GM11168 (cell line): ENCODE measurements around the gene RBM6.
"Not testable (repeated sequence)": the region's sequence is repeated elsewhere in the genome, so short reads cannot be mapped to it uniquely, and the experiment has no call there.

Experiments used
- in situ Hi-C: fragments of 300-500 bp; cut with MboI; formaldehyde crosslinking; loops from one replicate; pipeline ENCODE4 v1.12.0; 2022; ENCODE audit warnings: low sequenced_read_pairs; ENCODE audit not compliant: unreplicated experiment

Gene RBM6

DNA sequence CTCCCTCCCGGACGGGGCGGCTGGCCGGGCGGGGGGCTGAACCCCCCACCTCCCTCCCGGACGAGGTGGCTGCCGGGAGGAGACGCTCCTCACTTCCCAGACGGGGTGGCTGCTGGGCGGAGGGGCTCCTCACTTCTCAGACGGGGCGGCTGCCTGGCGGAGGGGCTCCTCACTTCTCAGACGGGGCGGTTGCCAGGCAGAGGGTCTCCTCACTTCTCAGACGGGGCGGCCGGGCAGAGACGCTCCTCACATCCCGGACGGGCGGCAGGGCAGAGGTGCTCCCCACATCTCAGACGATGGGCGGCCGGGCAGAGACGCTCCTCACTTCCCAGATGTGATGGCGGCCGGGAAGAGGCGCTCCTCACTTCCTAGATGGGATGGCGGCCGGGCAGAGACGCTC, 145.0 kb downstream of the RBM6 start:
- in situ Hi-C loops = not testable (repeated sequence)

GRCh38 chr3:50088725-50089608, 149.0 kb downstream of the RBM6 start, which contains the start of gene RBM5:
Gene RBM5 (plus strand): TSS chr3:50088919. CDS start chr3:50090435, 1,516 bp downstream.
- in situ Hi-C loops = no loop called here

GRCh38 chr3:50089609-50089945, 149.6 kb downstream of the RBM6 start:
- in situ Hi-C loops = no loop called here

GRCh38 chr3:50090984-50091383, 151.0 kb downstream of the RBM6 start:
- in situ Hi-C loops = no loop called here

DNA sequence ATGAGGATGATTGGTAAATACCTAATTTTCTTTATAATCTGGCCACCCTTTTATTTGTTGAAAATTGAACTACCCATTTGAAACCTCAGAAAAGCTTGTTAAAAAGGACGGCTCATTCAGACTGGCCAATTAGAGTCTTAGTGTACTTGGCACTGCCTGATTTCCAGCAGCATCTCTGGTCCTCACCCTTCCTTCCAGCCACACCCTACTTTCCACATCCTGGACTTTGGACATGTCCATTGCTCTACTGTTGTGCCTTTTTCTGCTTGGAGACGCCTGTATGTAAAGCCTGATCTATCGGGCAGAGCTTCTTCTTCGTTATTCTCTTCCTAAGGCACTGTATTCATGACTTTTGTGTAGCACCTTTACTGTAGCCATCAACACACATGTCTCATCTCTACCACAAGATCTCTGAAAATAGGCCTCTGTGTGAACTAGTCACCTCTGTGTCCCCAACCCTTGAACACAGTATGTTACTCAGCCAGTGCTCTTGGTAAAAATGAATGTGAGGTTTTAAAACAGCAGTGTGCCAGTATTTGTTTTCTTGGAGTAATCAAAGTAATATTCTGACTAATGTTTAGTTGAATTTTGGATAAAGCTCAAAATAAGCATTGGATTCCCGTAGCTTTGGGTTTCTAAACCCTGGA, 155.5 kb downstream of the RBM6 start:
- in situ Hi-C loops = no loop called here

DNA sequence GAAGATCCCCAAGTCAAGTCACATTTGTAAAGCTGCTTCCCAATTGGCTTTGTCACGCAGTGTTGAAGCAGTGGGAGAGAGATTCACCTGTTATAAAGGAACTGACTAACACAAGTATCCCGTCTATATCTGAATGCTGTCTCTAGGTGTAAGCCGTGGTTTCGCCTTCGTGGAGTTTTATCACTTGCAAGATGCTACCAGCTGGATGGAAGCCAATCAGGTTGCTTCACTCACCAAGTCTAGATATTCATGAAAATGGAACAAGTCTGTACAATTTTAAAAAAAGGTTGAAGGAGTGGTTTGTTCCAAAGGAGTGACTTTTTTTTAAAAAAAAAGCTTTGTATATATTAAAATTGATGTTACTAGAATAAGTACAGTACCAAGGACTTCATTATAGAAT, 160.4 kb downstream of the RBM6 start:
- in situ Hi-C loops = no loop called here

GRCh38 chr3:50100956-50101845, 161.3 kb downstream of the RBM6 start:
- in situ Hi-C loops = no loop called here

DNA sequence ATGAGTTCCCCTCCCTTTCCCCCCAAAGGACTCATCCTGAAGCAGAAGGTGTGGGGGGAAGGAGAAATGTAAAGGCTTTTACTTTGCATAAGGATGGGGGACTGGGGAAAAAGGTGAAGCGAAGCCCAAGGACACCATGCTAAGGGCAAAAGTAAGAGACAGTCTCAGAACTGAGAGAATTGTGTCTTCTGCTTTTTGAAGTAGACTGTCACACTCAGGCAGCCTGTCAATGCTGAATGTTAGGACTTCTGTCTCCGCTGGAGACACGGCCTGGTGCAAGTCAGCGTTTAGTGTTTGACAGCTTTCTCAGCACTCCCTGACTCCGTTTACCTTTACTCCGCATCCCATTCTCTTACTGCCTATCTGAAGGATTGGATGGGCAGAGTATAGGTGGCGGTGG, 162.6 kb downstream of the RBM6 start:
- in situ Hi-C loops = no loop called here

DNA sequence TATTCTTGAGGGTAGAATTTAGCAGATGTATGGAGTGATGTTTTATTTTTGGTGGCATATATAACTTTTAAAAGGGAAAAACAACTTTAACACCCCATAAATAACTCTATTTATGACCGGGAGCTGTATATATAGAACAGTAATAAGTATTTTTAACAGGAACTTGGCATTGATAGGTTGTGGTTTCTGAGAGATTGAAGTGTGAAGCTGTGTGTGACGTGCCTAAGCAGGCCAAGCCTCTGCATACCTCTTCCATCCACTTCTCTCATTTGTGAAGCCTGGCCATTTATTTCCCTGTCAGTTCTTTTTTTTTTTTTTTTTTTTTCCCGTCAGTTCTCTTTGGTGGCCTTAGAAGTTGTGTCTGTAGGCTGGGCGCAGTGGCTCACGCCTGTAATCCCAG, 171.8 kb downstream of the RBM6 start:
- in situ Hi-C loops = no loop called here

DNA sequence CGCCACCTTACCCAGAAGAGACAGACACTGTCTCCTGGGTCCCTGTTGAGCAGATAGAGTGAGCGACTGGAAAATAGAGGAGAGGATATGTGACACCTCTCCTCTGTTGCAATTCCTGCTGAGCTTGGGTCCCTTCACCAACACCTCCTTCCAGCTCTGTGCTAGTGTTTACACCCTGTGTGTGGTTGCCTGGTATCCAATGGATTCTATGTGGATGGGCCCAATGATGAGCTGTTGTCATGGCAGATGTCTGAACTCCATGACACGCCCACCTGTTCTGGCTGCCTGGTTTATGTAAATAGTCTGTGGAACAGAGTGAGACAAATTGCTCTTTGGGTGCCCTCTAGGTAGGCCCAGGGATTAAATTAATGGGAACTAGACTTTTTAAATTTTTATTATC, 172.5 kb downstream of the RBM6 start:
- in situ Hi-C loops = no loop called here

DNA sequence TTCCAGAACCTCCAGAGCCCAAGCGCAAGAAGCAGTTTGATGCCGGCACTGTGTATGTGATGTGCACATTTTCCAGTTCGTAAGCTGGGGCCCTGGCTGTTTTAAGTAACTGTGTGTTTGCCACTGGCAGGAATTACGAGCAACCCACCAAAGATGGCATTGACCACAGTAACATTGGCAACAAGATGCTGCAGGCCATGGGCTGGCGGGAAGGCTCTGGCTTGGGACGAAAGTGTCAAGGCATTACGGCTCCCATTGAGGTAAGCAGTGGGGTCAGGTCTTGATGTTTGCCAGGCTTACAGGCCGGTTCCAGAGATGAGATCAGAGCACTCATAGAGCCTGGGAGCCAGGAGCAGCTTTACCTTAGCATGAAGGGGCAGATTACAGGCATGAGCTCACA, 177.2 kb downstream of the RBM6 start:
- in situ Hi-C loops = no loop called here

DNA sequence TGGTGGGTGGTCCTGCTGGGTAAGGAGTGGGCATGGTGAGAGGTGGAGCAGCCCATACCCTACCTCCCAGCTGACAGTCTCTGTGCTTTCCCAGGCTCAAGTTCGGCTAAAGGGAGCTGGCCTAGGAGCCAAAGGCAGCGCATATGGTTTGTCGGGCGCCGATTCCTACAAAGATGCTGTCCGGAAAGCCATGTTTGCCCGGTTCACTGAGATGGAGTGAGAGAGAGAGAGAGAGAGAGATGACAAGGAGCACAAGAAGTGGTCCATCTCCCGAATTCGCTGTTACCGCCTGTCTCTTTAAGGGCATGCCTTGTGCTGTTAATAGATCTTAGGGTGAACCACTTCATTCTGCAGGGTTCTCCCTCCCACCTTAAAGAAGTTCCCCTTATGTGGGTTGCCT, 178.3 kb downstream of the RBM6 start:
- in situ Hi-C loops = no loop called here

DNA sequence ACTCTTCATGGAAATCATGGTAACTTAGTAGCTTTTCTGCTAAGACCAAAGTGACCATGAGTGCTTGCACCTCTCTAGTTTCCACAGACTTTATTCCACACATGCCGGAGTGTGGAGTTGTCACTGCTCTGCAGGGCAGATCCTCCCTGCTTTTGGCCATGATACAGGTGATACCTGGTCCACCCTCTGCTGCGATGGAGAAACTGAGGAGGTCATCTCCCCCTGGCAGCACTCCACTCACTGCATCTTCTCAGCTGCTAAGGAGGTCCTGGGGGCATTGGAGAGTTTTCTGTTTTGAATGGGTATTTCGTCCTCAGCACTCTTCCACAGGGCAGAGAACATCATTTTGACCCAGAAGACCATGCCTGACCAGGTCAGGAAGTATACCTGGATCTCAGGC, 179.8 kb downstream of the RBM6 start:
- in situ Hi-C loops = no loop called here

GRCh38 chr3:50120364-50121071, 180.6 kb downstream of the RBM6 start:
- in situ Hi-C loops = no loop called here

DNA sequence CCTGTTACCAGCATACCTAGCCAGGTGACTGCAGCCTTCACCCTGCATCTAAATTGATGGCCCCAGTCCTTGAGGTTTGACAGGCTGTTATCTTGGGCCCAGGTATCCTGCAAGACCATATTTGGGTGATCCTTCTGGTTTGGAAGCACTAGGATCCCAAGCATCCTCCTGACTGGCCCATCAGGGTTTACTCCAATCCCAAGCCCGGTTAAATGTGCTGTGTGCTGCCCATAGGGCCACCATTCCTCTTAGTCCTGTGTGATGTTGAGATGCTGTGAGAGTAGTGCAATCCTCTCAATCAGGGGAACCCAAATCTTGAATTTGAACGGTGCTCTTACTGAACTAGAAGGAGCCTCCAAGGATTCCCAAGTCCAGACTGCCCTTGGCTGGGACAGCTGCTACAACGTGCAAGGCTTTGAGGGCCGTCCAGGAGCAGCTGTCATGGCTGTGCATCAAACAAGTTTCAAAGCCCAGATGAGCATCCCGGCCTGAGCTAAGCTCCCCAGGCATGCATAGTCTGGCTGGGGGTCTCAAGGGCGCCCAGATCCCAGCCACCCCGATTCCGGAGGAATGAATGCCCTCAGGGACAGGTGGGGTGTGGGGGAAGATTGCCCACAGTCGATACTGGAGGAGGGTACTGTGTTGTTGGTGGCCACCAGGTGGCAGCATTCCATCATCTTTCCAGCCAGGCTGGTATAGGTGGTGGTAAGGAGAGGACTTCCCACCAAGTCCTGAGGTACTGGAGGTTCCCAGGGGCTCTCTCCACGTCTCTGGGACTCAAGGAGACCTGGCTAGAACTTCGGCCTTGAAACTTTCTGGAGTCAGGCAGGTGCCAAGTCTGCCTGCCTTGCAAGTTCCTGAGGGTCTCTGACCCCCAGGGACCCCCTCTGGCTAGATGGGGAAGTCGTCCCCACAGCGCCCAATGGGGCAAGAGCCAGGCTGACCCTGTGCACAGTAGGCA, 181.4 kb downstream of the RBM6 start:
- in situ Hi-C loops = no loop called here

- in situ Hi-C loops = no loop called here
These were observed 182.1 kb downstream of the RBM6 start for GRCh38 chr3:50122071-50122470.

DNA sequence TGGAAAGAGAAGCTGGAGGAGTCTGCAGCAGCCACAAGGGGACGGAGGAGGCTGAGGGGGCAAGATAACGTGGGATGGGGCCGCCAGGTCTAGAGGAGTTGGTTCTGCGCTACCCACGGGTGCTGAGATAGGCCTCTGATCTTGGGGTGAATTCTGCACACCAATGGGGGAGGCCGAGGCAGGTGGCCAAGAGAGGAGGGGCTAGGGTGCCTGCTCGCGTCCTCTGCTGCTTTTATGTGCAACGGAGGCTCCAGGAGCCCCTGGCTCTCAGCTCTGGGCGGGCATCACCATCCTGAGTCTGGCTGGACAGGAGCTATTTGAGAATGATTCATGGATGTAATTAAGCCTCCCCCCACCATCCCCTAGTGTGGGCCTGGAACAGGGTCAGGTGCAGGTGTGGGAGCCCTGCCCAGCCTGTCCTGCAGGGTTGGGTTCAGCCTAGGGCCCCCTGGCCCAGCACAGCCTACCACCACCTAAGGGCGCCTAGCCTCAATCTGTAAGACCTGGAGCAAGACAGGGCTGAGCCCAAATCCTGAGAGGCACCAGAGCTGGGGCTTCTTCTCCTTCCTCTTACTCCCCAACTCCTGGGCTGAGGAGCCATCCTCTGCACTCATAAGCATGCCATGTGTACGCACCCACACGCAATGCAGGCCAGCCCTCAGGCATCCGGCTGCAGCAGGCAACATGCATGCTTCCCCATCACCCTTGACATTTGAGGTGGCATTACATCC, 182.9 kb downstream of the RBM6 start:
- in situ Hi-C loops = no loop called here

DNA sequence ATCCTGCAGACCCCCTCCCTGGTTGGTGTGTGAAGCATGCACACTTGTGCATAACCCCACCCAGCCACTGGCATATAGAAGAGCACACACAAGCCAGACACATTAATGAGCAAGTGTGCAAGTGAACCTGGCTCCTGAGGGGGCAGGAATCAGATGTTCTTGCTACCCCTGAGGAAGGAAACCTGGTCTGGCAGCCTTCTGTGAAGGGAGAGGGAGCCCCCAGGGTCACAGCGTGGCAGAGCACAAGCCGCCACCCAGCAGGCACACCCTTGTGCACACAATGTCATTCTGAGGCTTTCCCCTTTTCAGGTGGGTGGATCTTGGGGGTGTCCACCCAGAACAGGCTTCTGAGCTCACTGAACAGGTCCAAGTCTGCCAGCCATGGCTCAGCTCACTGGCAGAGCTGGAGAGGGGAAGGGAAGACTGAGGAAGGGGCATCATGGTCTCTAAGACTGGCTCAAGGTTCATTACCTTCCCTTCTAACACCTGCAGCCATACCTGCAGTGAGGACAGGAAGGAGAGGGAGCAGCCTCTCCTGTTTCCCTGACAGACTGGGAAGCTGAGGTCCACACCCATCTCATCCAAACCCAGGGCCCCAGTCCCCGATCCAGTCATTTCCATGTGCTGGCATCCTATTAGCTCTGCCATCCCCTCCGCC, 183.6 kb downstream of the RBM6 start:
- in situ Hi-C loops = no loop called here
